GM23248 (cell line): ENCODE measurements around the gene PSD. TPM values are rescaled to one million over a fixed set of nuclear protein-coding genes. Genes with fewer than 3 reads are reported as not detected.

ENCODE experiments used
- DNase-seq: peaks from one replicate; pipeline ENCODE4 v3.0.0-alpha.2; 2015
- H2AFZ ChIP-seq: fragments of 200-600 bp; sonication (generic); 2 replicates; pipeline ENCODE4 v1.6.1; 2016; ENCODE audit warnings: antibody characterized with exemption
- H3F3A ChIP-seq: fragments of 200-600 bp; sonication (generic); 2 replicates; pipeline ENCODE4 v1.6.1; 2016; ENCODE audit warnings: mild to moderate bottlenecking, antibody characterized with exemption, mixed run types; ENCODE audit not compliant: insufficient read depth
- H3K27ac ChIP-seq: fragments of 200-600 bp; sonication (generic); 2 replicates; pipeline ENCODE4 v1.5.1; 2016; ENCODE audit warnings: mild to moderate bottlenecking
- H3K27me3 ChIP-seq: fragments of 200-600 bp; sonication (generic); replicated peaks from 2 replicates; pipeline ENCODE4 v1.6.1; 2016; ENCODE audit warnings: mild to moderate bottlenecking; ENCODE audit not compliant: insufficient read depth
- H3K36me3 ChIP-seq: fragments of 200-600 bp; sonication (generic); 2 replicates; pipeline ENCODE4 v1.6.1; 2016; ENCODE audit warnings: low read depth, mild to moderate bottlenecking
- H3K4me1 ChIP-seq: fragments of 200-600 bp; sonication (generic); 2 replicates; pipeline ENCODE4 v1.6.1; 2016; ENCODE audit warnings: mild to moderate bottlenecking; ENCODE audit not compliant: insufficient read depth
- H3K4me2 ChIP-seq: fragments of 200-600 bp; sonication (generic); one replicate; pipeline ENCODE4 v1.6.1; 2016; ENCODE audit warnings: mild to moderate bottlenecking; ENCODE audit not compliant: unreplicated experiment
- H3K4me3 ChIP-seq: fragments of 200-600 bp; sonication (generic); 2 replicates; pipeline ENCODE4 v1.5.1; 2016; ENCODE audit warnings: mild to moderate bottlenecking
- H3K79me2 ChIP-seq: fragments of 200-600 bp; sonication (generic); 2 replicates; pipeline ENCODE4 v1.6.1; 2016; ENCODE audit warnings: mild to moderate bottlenecking; ENCODE audit not compliant: insufficient read depth
- H3K9ac ChIP-seq: fragments of 200-600 bp; sonication (generic); 2 replicates; pipeline ENCODE4 v1.6.1; 2016; ENCODE audit warnings: mild to moderate bottlenecking
- H3K9me2 ChIP-seq: fragments of 200-600 bp; sonication (generic); 2 replicates; pipeline ENCODE4 v1.6.1; 2016; ENCODE audit warnings: mixed run types, mild to moderate bottlenecking, moderate library complexity; ENCODE audit not compliant: insufficient read depth
- H3K9me3 ChIP-seq: fragments of 200-600 bp; sonication (generic); one replicate; pipeline ENCODE4 v1.6.1; 2017; ENCODE audit warnings: low read depth
- H4K20me1 ChIP-seq: fragments of 200-600 bp; sonication (generic); 2 replicates; pipeline ENCODE4 v1.6.0; 2016; ENCODE audit not compliant: insufficient read depth
- EZH2 ChIP-seq: fragments of 200-600 bp; sonication (generic); IDR thresholded peaks from 2 replicates; pipeline ENCODE4 v1.6.1; 2018; ENCODE audit warnings: antibody characterized with exemption, mild to moderate bottlenecking; ENCODE audit not compliant: insufficient read depth, poor library complexity, severe bottlenecking
- EZH2phosphoT487 ChIP-seq: fragments of 200-600 bp; sonication (generic); IDR thresholded peaks from 2 replicates; pipeline ENCODE4 v1.6.1; 2018; ENCODE audit warnings: antibody characterized with exemption, moderate library complexity, mild to moderate bottlenecking, low read depth; ENCODE audit not compliant: insufficient read depth
- WGBS, 2 experiments: methylation state at CpG; one replicate each; pipeline ENCODE4 v1.1.6; 2015 to 2017; ENCODE audit warnings: low lambda C conversion rate in 2 of 2, low coverage in 1 of 2; ENCODE audit errors: missing lambda C conversion rate in 2 of 2; 5-methylcytosine and 5-hydroxymethylcytosine counted together
- in situ Hi-C: fragments of 300-500 bp; cut with MboI; formaldehyde crosslinking; loops from 2 replicates; pipeline ENCODE4 v1.15.0; 2020
- polyA plus RNA-seq: library from polyadenylated mRNA; unstranded; fragments of >200 nt; fragmentation: Nextera tagmentation; extraction: Ambion mirVana; gene quantifications from 2 replicates; pipeline ENCODE4 v1.2.1, GENCODE V29; 2016
- total RNA-seq: library from RNA; depleted of rRNA; stranded (reverse); fragments of >200 nt; shearing (Covaris generic); gene quantifications from 2 replicates; pipeline ENCODE4 v1.2.3, GENCODE V29; 2014

PSD gene
- total and polyA plus RNA-seq, 2 experiments from 2014 or later, result 1.8 to 11.3 TPM

DNA sequence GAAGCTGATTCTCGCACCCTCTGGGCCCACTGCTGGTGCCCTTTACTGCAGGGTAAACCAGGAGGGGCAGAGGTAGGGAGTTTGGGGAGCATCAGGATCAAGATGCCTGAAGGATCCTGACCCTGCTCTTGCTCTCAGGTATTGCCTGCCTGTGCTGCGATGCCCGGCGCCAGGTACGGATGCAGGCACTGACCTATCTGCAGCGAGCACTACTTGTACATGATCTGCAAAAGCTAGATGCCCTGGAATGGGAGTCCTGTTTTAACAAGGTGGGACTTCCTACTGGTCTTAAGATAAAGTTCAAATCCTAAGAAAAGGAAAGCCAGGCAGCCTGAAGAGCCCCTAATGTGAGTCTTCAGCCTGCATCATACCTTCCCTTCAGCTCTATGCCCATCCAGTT lies 39.2 kb downstream of the PSD start:
- Histone ChIP-seq H3K27me3 (no peaks in the 10 kb centered on the region), H3K4me3 (no peak overlapping the region), H3K27ac (no peak overlapping the region), H3K4me2 (no peak overlapping the region), H3F3A (peaks cover 8% of the 10 kb centered on the region; the same call in 1 of the 2 replicates), H3K9me2 (no peaks in the 10 kb centered on the region), H3K9ac (no peak overlapping the region), H3K4me1 (no peaks in the 10 kb centered on the region), H3K79me2 (no peaks in the 10 kb centered on the region), H3K9me3 (no peaks in the 10 kb centered on the region), H4K20me1 (no peaks in the 10 kb centered on the region), H3K36me3 (peaks cover 28% of the 10 kb centered on the region; the same call in 1 of the 2 replicates), H2AFZ (no peak overlapping the region)
- DNase-seq, result no peak
- WGBS, 2 experiments, result 91 to 92% methylated on average over 6 of the region's 6 CpGs
- in situ Hi-C loops, result no loop called here
- TF ChIP-seq EZH2phosphoT487 (no peak), EZH2 (no peak)

DNA sequence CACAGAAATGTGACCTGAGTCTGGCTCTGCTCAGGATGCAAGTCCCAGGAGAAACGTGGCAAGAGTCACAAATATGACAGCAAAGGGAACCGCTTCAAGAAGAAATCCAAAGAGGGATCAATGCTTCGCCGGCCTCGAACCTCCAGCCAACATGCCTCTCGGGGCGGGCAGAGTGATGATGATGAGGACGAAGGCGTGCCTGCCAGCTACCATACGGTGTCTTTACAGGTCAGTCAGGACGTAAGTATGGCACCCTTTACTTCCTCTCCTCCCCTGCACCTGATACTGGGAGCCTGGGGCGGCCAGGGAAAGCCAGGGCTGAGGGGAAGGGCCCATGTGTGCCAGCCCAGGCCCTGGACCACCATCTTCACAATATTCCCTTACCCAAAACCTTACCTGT lies 41.7 kb downstream of the PSD start:
- Histone ChIP-seq H2AFZ (no peak overlapping the region), H3K4me1 (no peaks in the 10 kb centered on the region), H3K79me2 (no peaks in the 10 kb centered on the region), H4K20me1 (no peaks in the 10 kb centered on the region), H3K27ac (no peak overlapping the region), H3K9me2 (no peaks in the 10 kb centered on the region), H3K9ac (no peak overlapping the region), H3F3A (no peaks in the 10 kb centered on the region), H3K4me3 (no peak overlapping the region), H3K4me2 (no peak overlapping the region), H3K9me3 (no peaks in the 10 kb centered on the region), H3K36me3 (peaks cover 43% of the 10 kb centered on the region; the same call in 1 of the 2 replicates), H3K27me3 (no peaks in the 10 kb centered on the region)
- in situ Hi-C loops, result no loop called here
- no peak for DNase-seq
- TF ChIP-seq EZH2phosphoT487 (no peak), EZH2 (no peak)
- WGBS, 2 experiments, result 88 to 89% methylated on average over 12 of the region's 12 CpGs

DNA sequence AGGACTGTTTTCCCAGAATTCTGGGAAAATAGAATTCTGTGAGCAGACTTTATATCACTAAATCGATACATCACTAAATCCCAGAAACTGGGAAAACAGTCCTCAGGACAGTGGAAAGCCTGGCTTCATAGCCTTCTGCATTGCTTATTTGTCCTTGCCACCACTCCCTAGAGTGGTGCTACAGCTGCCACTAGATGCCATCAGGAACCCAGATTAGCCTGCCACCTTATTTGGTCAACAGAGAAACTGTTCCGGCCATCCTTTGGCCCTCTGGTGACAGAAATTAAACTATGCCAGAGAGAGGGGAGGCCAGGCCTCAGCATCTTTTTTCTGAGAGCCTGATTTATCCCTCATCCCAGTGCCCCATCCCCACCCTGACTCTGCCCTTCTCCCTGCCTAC lies 42.7 kb downstream of the PSD start:
- in situ Hi-C loops, result no loop called here
- Histone ChIP-seq H3K4me3 (no peak overlapping the region), H2AFZ (no peak overlapping the region), H4K20me1 (no peaks in the 10 kb centered on the region), H3K36me3 (peaks cover 49% of the 10 kb centered on the region), H3K9me3 (no peaks in the 10 kb centered on the region), H3K27ac (no peak overlapping the region), H3K4me2 (no peak overlapping the region), H3K4me1 (no peaks in the 10 kb centered on the region), H3K27me3 (no peaks in the 10 kb centered on the region), H3K9me2 (no peaks in the 10 kb centered on the region), H3F3A (no peaks in the 10 kb centered on the region), H3K9ac (no peak overlapping the region), H3K79me2 (0 out of 2 replicates have a peak, but pooled peaks cover 4% of the 10 kb centered on the region)
- 82 to 98% methylated on average over 2 of the region's 2 CpGs for WGBS, 2 experiments
- TF ChIP-seq EZH2 (no peak), EZH2phosphoT487 (no peak)
- DNase-seq, result no peak

DNA sequence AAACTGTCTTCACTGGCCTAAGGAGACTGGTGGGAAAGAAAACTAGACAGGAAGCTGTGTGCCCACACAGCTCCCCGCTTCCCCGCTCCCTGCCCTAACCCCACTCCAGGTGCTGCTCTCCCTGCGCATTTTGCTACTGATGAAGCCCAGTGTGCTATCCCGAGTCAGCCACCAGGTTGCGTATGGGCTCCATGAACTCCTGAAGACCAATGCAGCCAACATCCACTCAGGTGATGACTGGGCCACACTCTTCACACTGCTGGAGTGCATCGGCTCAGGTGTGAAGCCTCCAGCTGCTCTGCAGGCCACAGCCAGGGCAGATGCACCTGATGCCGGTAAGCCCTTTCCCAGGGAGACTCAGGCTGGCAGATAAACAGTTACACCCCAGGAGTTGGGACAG lies 43.3 kb downstream of the PSD start:
- no peaks in the 10 kb centered on the region for H4K20me1 ChIP-seq
- TF ChIP-seq EZH2 (no peak), EZH2phosphoT487 (no peak)
- H3K9me3 ChIP-seq, result no peaks in the 10 kb centered on the region
- no peak overlapping the region for H3K4me2 ChIP-seq
- no peaks in the 10 kb centered on the region for H3K4me1 ChIP-seq
- H3K9ac ChIP-seq, result no peak overlapping the region
- in situ Hi-C loops, result no loop called here
- H3K36me3 ChIP-seq, result peaks cover 56% of the 10 kb centered on the region
- no peak overlapping the region for H2AFZ ChIP-seq
- no peak overlapping the region for H3K4me3 ChIP-seq
- H3K27me3 ChIP-seq, result no peaks in the 10 kb centered on the region
- H3F3A ChIP-seq, result no peaks in the 10 kb centered on the region
- no peak overlapping the region for H3K27ac ChIP-seq
- H3K9me2 ChIP-seq, result no peaks in the 10 kb centered on the region
- no peak for DNase-seq
- 86 to 87% methylated on average over 7 of the region's 7 CpGs for WGBS, 2 experiments
- H3K79me2 ChIP-seq, result 0 out of 2 replicates have a peak, but pooled peaks cover 4% of the 10 kb centered on the region

DNA sequence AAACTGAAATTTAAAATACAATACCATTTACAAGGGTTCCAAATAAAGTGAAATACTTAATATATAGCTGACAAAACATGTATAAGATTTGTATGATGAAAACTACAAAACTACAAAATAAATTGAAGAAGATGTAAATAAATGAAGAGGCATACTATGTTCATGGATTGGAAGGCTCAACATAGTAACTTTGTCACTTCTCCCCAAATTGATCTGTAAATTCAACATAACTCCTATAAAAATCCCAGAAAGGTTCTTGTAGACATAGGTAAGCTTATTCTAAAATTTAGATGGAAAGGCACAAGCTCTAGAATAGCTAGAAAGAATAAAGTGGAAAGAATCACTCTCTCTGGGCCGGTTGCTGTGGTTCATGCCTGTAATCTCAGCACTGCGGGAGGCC lies 47.3 kb downstream of the PSD start:
- H3K27ac ChIP-seq, result no peak overlapping the region
- H3K27me3 ChIP-seq, result no peaks in the 10 kb centered on the region
- H3K9me3 ChIP-seq, result no peaks in the 10 kb centered on the region
- no peak overlapping the region for H2AFZ ChIP-seq
- H3K9ac ChIP-seq, result no peak overlapping the region
- 98 to 100% methylated on average over 2 of the region's 2 CpGs for WGBS, 2 experiments
- no peak overlapping the region for H3K4me3 ChIP-seq
- H3K79me2 ChIP-seq, result 0 out of 2 replicates have a peak, but pooled peaks cover 4% of the 10 kb centered on the region
- in situ Hi-C loops, result no loop called here
- H3K4me2 ChIP-seq, result no peak overlapping the region
- 0 out of 2 replicates have a peak, but pooled peaks cover 7% of the 10 kb centered on the region for H3K4me1 ChIP-seq
- peaks cover 61% of the 10 kb centered on the region for H3K36me3 ChIP-seq
- DNase-seq, result no peak
- no peaks in the 10 kb centered on the region for H3K9me2 ChIP-seq
- no peaks in the 10 kb centered on the region for H4K20me1 ChIP-seq
- H3F3A ChIP-seq, result no peaks in the 10 kb centered on the region
- TF ChIP-seq EZH2phosphoT487, result no peak
- no peak for TF ChIP-seq EZH2
